IMR-90 (cell line): ENCODE results near the gene GSK3B. TPM values are rescaled to one million over a fixed set of nuclear protein-coding genes. Genes with fewer than 3 reads are reported as not detected.

ENCODE experiments used
- ATAC-seq: fragments of 200-7000 bp; cut with Tn5 transposase; 2 replicates; pipeline ENCODE4 v1.9.1; 2020; ENCODE audit warnings: low read depth, mild to moderate bottlenecking, moderate library complexity
- BruUV-seq: library from RNA; stranded (reverse); fragments of 400-500 nt; replicated peaks from 2 replicates; lab custom pipeline; 2021; lab: Mats Ljungman, UMichigan
- CTCF ChIA-PET: fragments of 300-600 bp; formaldehyde crosslinking; extraction: SDS; loops from one replicate; lab custom pipeline; 2021; ENCODE audit warnings: antibody characterized with exemption; lab: Yijun Ruan, JAX
- POLR2A ChIA-PET: fragments of 300-600 bp; sonication (Branson Sonifier 250); formaldehyde crosslinking; loops from one replicate; lab custom pipeline; 2022; ENCODE audit warnings: antibody characterized with exemption; ENCODE audit not compliant: unreplicated experiment; lab: Charles Lee
- DNase-seq: peaks from one replicate; pipeline ENCODE4 v3.0.0; 2013
- H2AFZ ChIP-seq: replicated peaks from 2 replicates; pipeline ENCODE3; 2013; ENCODE audit warnings: low read length, mild to moderate bottlenecking; ENCODE audit not compliant: poor library complexity
- H2AK5ac ChIP-seq: 2 replicates; pipeline ENCODE4 v1.6.1; 2013; ENCODE audit warnings: low read depth, low read length, inconsistent platforms
- H2AK9ac ChIP-seq: replicated peaks from 2 replicates; pipeline ENCODE3; 2013; ENCODE audit warnings: mild to moderate bottlenecking, low read depth, low read length, moderate library complexity; ENCODE audit not compliant: poor library complexity
- H2BK120ac ChIP-seq: 2 replicates; pipeline ENCODE4 v1.6.1; 2013; ENCODE audit warnings: low read depth, low read length, inconsistent platforms
- H2BK15ac ChIP-seq: 3 replicates; pipeline ENCODE4 v1.6.1; 2013; ENCODE audit warnings: low read depth, low read length, inconsistent platforms
- H2BK20ac ChIP-seq: 2 replicates; pipeline ENCODE4 v1.6.1; 2013; ENCODE audit warnings: low read depth, mild to moderate bottlenecking, inconsistent platforms, low read length, moderate library complexity
- H2BK5ac ChIP-seq: 2 replicates; pipeline ENCODE4 v1.6.1; 2013; ENCODE audit warnings: mild to moderate bottlenecking, low read depth, low read length, inconsistent platforms; ENCODE audit not compliant: poor library complexity, severe bottlenecking
- H3K14ac ChIP-seq: replicated peaks from 2 replicates; pipeline ENCODE4 v1.6.1; 2013; ENCODE audit warnings: low read depth, low read length, inconsistent platforms
- H3K18ac ChIP-seq: 2 replicates; pipeline ENCODE4 v1.6.1; 2013; ENCODE audit warnings: low read depth, low read length, control low read depth
- H3K23ac ChIP-seq: 2 replicates; pipeline ENCODE4 v1.6.1; 2013; ENCODE audit warnings: low read depth, low read length, inconsistent platforms
- H3K27ac ChIP-seq: 2 replicates; pipeline ENCODE4 v1.5.1; 2013; ENCODE audit warnings: mild to moderate bottlenecking, control low read depth, low read length; ENCODE audit not compliant: insufficient read depth
- H3K27me3 ChIP-seq: 2 replicates; pipeline ENCODE4 v1.6.1; 2013; ENCODE audit warnings: low read length; ENCODE audit not compliant: control insufficient read depth, insufficient read depth
- H3K36me3 ChIP-seq: 2 replicates; pipeline ENCODE4 v1.6.1; 2013; ENCODE audit warnings: low read length, mixed read lengths; ENCODE audit not compliant: control insufficient read depth, insufficient read depth
- H3K4ac ChIP-seq: 2 replicates; pipeline ENCODE4 v1.6.1; 2013; ENCODE audit warnings: low read depth, low read length, inconsistent platforms
- H3K4me1 ChIP-seq: 2 replicates; pipeline ENCODE4 v1.6.1; 2013; ENCODE audit warnings: low read length, mixed read lengths; ENCODE audit not compliant: control insufficient read depth, insufficient read depth
- H3K4me2 ChIP-seq: 2 replicates; pipeline ENCODE4 v1.6.1; 2013; ENCODE audit warnings: low read depth, mild to moderate bottlenecking, control low read depth, low read length, moderate library complexity
- H3K4me3 ChIP-seq: 2 replicates; pipeline ENCODE4 v1.5.1; 2013; ENCODE audit warnings: low read depth, mild to moderate bottlenecking, control low read depth, low read length, moderate library complexity; ENCODE audit not compliant: insufficient read depth
- H3K56ac ChIP-seq: 2 replicates; pipeline ENCODE4 v1.6.1; 2013; ENCODE audit warnings: low read length, inconsistent platforms; ENCODE audit not compliant: insufficient read depth; ENCODE audit errors: extremely low read depth
- H3K79me1 ChIP-seq, 2 experiments: 2 replicates each; pipeline ENCODE4 v1.6.1; 2013; ENCODE audit warnings: low read length in 2 of 2, inconsistent platforms in 1 of 2, low read depth in 1 of 2
- H3K9ac ChIP-seq: 2 replicates; pipeline ENCODE4 v1.6.1; 2013; ENCODE audit warnings: low read depth, low read length, control low read depth
- H3K9me1 ChIP-seq: 2 replicates; pipeline ENCODE4 v1.6.1; 2013; ENCODE audit warnings: low read length, inconsistent platforms; ENCODE audit not compliant: insufficient read depth
- H3K9me3 ChIP-seq: 2 replicates; pipeline ENCODE4 v1.6.1; 2013; ENCODE audit warnings: low read length; ENCODE audit not compliant: control insufficient read depth, insufficient read depth
- H4K20me1 ChIP-seq: 2 replicates; pipeline ENCODE4 v1.6.1; 2013; ENCODE audit warnings: low read length, inconsistent platforms; ENCODE audit not compliant: insufficient read depth
- H4K5ac ChIP-seq: 2 replicates; pipeline ENCODE4 v1.6.1; 2013; ENCODE audit warnings: mild to moderate bottlenecking, low read depth, low read length, control low read depth
- H4K8ac ChIP-seq, 2 experiments: 2 replicates each; pipeline ENCODE4 v1.6.1; 2013; ENCODE audit warnings: low read depth in 2 of 2, low read length in 2 of 2, control low read depth in 1 of 2, inconsistent platforms in 1 of 2
- H4K91ac ChIP-seq: 2 replicates; pipeline ENCODE4 v1.6.1; 2013; ENCODE audit warnings: low read depth, low read length, inconsistent platforms; ENCODE audit not compliant: insufficient read depth
- CHD1 ChIP-seq: IDR thresholded peaks from 2 replicates; pipeline ENCODE4 v1.6.1; 2012; ENCODE audit warnings: low read depth, low read length, improper control_type of control experiment
- CTCF ChIP-seq: conservative IDR thresholded peaks from 2 replicates; pipeline ENCODE4 v1.5.1; 2012; ENCODE audit warnings: mild to moderate bottlenecking, low read depth, low read length, improper control_type of control experiment
- FOS ChIP-seq: fragments of 150-350 bp; IDR thresholded peaks from 2 replicates; pipeline ENCODE4 v1.6.1; 2016; ENCODE audit warnings: low read depth, low read length
- MAFK ChIP-seq: IDR thresholded peaks from 2 replicates; pipeline ENCODE4 v1.6.1; 2012; ENCODE audit warnings: low read depth, low read length, improper control_type of control experiment
- MXI1 ChIP-seq: IDR thresholded peaks from 2 replicates; pipeline ENCODE4 v1.6.1; 2012; ENCODE audit warnings: low read depth, mild to moderate bottlenecking, low read length, moderate library complexity, borderline replicate concordance
- NFE2L2 ChIP-seq: fragments of 150-350 bp; IDR thresholded peaks from 2 replicates; pipeline ENCODE4 v1.6.1; 2016; ENCODE audit warnings: low read depth, mild to moderate bottlenecking, low read length
- RAD21 ChIP-seq: IDR thresholded peaks from 2 replicates; pipeline ENCODE4 v1.6.1; 2012; ENCODE audit warnings: low read length, improper control_type of control experiment
- whole genome bisulfite sequencing, 2 experiments: methylation state at CpG; one replicate each; pipeline versions ENCODE4 v1.1.5 to v1.1.7; 2013; ENCODE audit warnings: missing lambda C conversion rate in 2 of 2; ENCODE audit not compliant: insufficient read length in 1 of 2; ENCODE audit errors: extremely low coverage in 2 of 2; 5-methylcytosine and 5-hydroxymethylcytosine counted together
- dilution Hi-C: fragments of 300-500 bp; cut with HindIII; formaldehyde crosslinking; loops from one replicate; pipeline ENCODE4 v1.14.3; 2018; ENCODE audit warnings: low sequenced_read_pairs; ENCODE audit not compliant: unreplicated experiment
- in situ Hi-C: fragments of 300-500 bp; cut with MboI; formaldehyde crosslinking; loops from 3 replicates; pipeline ENCODE4 v1.14.3; 2019; ENCODE audit warnings: low sequenced_read_pairs, inconsistent platforms, mixed read lengths
- intact Hi-C: fragments of 100-400 bp; cut with micrococcal nuclease; formaldehyde crosslinking; loops from 2 replicates; pipeline ENCODE4 v1.10.0; 2022
- polyA plus RNA-seq, 3 experiments: library from polyadenylated mRNA; depleted of rRNA; stranded (reverse); fragments of >200 nt; gene quantifications; 2 replicates each; pipeline ENCODE4 v1.2.3, GENCODE V29; 2012; ENCODE audit warnings: low replicate concordance in 1 of 3
- total RNA-seq: library from RNA; depleted of rRNA; stranded (reverse); fragments of >200 nt; gene quantifications from 2 replicates; pipeline ENCODE4 v1.2.3, GENCODE V29; 2012
- TF ChIP-seq, protein P1 (sequence below): fragments of 150-350 bp; IDR thresholded peaks from 2 replicates; pipeline ENCODE4 v1.6.1; 2017; ENCODE audit warnings: mild to moderate bottlenecking, antibody characterized with exemption, low read length, low read depth

The GSK3B gene
- total and polyA plus RNA-seq, 2 of the 4 experiments (the other 2 are of a cell fraction) = 19.2 to 33.2 TPM

GRCh38 chr3:119808244-119808643 is 286.0 kb downstream of the GSK3B start:
- no peak overlapping the region for H3K27ac ChIP-seq
- no peak overlapping the region for H2AFZ ChIP-seq
- intact Hi-C loops = no loop called here
- H2AK9ac ChIP-seq = no peak overlapping the region
- DNase-seq = no peak
- no peak overlapping the region for H3K4me3 ChIP-seq
- dilution Hi-C loops = no loop called here
- POLR2A ChIA-PET = no interaction called here
- H3K9me1 ChIP-seq = no peaks in the 10 kb centered on the region
- no peak overlapping the region for H4K5ac ChIP-seq
- no peak overlapping the region for H2BK20ac ChIP-seq
- no peak overlapping the region for H3K9ac ChIP-seq
- H3K4me2 ChIP-seq = no peak overlapping the region
- H2AK5ac ChIP-seq = no peak overlapping the region
- no peaks in the 10 kb centered on the region for H3K79me1 ChIP-seq
- no peak overlapping the region for H2BK120ac ChIP-seq
- no peak for TF ChIP-seq MAFK
- no peak for TF ChIP-seq NFE2L2
- TF ChIP-seq RAD21 = no peak
- no peak for TF ChIP-seq MXI1
- TF ChIP-seq, protein P1, sequence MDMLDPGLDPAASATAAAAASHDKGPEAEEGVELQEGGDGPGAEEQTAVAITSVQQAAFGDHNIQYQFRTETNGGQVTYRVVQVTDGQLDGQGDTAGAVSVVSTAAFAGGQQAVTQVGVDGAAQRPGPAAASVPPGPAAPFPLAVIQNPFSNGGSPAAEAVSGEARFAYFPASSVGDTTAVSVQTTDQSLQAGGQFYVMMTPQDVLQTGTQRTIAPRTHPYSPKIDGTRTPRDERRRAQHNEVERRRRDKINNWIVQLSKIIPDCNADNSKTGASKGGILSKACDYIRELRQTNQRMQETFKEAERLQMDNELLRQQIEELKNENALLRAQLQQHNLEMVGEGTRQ = no peak
- no peak for TF ChIP-seq CTCF
- TF ChIP-seq FOS = no peak
- TF ChIP-seq CHD1 = no peak
- H2BK5ac ChIP-seq = no peak overlapping the region
- in situ Hi-C loops = no loop called here
- no peak overlapping the region for H3K18ac ChIP-seq
- no TSS peak for BruUV-seq
- no peak overlapping the region for H4K91ac ChIP-seq
- H2BK15ac ChIP-seq = no peak overlapping the region
- no peaks in the 10 kb centered on the region for H3K36me3 ChIP-seq
- CTCF ChIA-PET = interaction anchor here (0.8 kb wide), 1 partner anchor 24 kb away, joined by 4 read pairs; no protein-coding TSS in a partner anchor
- no peak overlapping the region for H3K23ac ChIP-seq
- H3K14ac ChIP-seq = no peak overlapping the region
- H4K8ac ChIP-seq = no peak overlapping the region
- ATAC-seq = no peak
- H3K9me3 ChIP-seq = no peaks in the 10 kb centered on the region
- no peaks in the 10 kb centered on the region for H3K4me1 ChIP-seq
- peaks cover 34% of the 10 kb centered on the region for H3K27me3 ChIP-seq
- no peaks in the 10 kb centered on the region for H4K20me1 ChIP-seq
- WGBS, 2 experiments = 100% methylated on average over 2 of the region's 4 CpGs; no CpG with 5 or more reads in 1 of the 2 experiments
- no peak overlapping the region for H3K4ac ChIP-seq
- no peak overlapping the region for H3K56ac ChIP-seq
